Psoas muscle (tissue), 8 donors: ENCODE results near the gene MTREX. TPM values are rescaled to one million over a fixed set of nuclear protein-coding genes. Genes with fewer than 3 reads are reported as not detected.
A peak's percentile ranks its signal among the peaks of the same experiment; 100 is the strongest.

Source experiments
- ATAC-seq, 4 donors: fragments of 200-7000 bp; cut with Tn5 transposase; one replicate each; pipeline ENCODE4 v1.9.1; 2020; ENCODE audit warnings: moderate library complexity in 3 of 4, mild to moderate bottlenecking in 2 of 4
- DNase-seq, 2 donors: peaks; one replicate each; pipeline ENCODE4 v3.0.0-alpha.2; 2020
- H3K27ac ChIP-seq: fragments of 200-600 bp; one replicate; pipeline ENCODE4 v1.8.0; 2022
- H3K27me3 ChIP-seq, 3 donors: fragments of 200-600 bp in 1 of 3; one replicate each; pipeline versions ENCODE4 v1.6.1 to v1.8.0; 2013 to 2022; ENCODE audit warnings: low read length in 2 of 3, mild to moderate bottlenecking in 2 of 3, moderate library complexity in 1 of 3; ENCODE audit not compliant: insufficient read depth in 3 of 3
- H3K36me3 ChIP-seq, 2 donors: fragments of 200-600 bp in 1 of 2; one replicate each; pipeline versions ENCODE4 v1.6.1 to v1.8.0; 2013 to 2022; ENCODE audit warnings: low read depth in 1 of 2, mild to moderate bottlenecking in 1 of 2, moderate library complexity in 1 of 2; ENCODE audit not compliant: insufficient read depth in 1 of 2
- H3K4me1 ChIP-seq: fragments of 200-600 bp; one replicate; pipeline ENCODE4 v1.8.0; 2022
- H3K4me3 ChIP-seq: fragments of 200-600 bp; one replicate; pipeline ENCODE4 v1.8.0; 2022; ENCODE audit warnings: mild to moderate bottlenecking
- H3K9me3 ChIP-seq: fragments of 200-600 bp; one replicate; pipeline ENCODE4 v1.8.0; 2022
- CTCF ChIP-seq: fragments of 200-600 bp; IDR thresholded peaks from one replicate; pipeline ENCODE4 v1.8.0; 2022; ENCODE audit warnings: antibody characterized with exemption
- WGBS, 3 donors: extraction: QIAGEN DNeasy Blood & Tissue Kit; methylation state at CpG; one replicate each; pipeline versions ENCODE4 v1.1.6 to v1.1.7; 2013; 5-methylcytosine and 5-hydroxymethylcytosine counted together
- intact Hi-C, 2 donors: fragments of 100-400 bp; cut with DNase I; formaldehyde crosslinking; loops; one replicate each; pipeline versions ENCODE4 v1.11.0 to v1.14.2; 2022
- polyA plus RNA-seq, 3 donors: library from polyadenylated mRNA; stranded (reverse); fragments of 200-250 nt; gene quantifications; one replicate each; pipeline ENCODE4 v1.2.3, GENCODE V29; 2013
- total RNA-seq, 4 donors: library from RNA; stranded (reverse); fragmentation: NEBNext Ultra II Directional in 2 of 4; extraction: Animal tissue kit (Norgen Biotek cat#: 25700) in 2 of 4; gene quantifications; one replicate each; pipeline versions ENCODE4 v1.2.1 to v1.2.4, GENCODE V29; 2021 to 2023
- donor health status: healthy with polysubstance abuse.
- donor health status: DM: no; HTN: no; CAD: no; lungs with moderate emphysema.
- donor health status: Bipolar disorder and iron deficiency.
- donor health status: healthy.
- donor health status: DM: yes; HTN: yes; CAD: no.
- donor health status: DM: no; HTN: no; CAD: no.
- donor health status: DM: no; HTN: no; CAD: no.
- donor health status: DM: yes; HTN: yes; CAD: no.

MTREX gene
- total and polyA plus RNA-seq, 7 donors: 26.7 to 79.4 (median 59.5) TPM

- ATAC-seq (no peak), DNase-seq (no peak)
- no peaks in the 10 kb centered on the region for H3K4me1 ChIP-seq
- WGBS, 3 donors: 75 to 77% (median 76%) methylated on average over 2 of the region's 2 CpGs
- no peak for TF ChIP-seq CTCF
- no peaks in the 10 kb centered on the region for H3K27me3 ChIP-seq
- peaks cover 0 to 29% of the 10 kb centered on the region in 2 donors for H3K36me3 ChIP-seq
- no peaks in the 10 kb centered on the region for H3K9me3 ChIP-seq
- H3K27ac ChIP-seq: no peak overlapping the region
- intact Hi-C loops: no loop called here
- no peak overlapping the region for H3K4me3 ChIP-seq
These were observed 30.4 kb downstream of the MTREX start for GRCh38 chr5:55338092-55338613.

- peaks cover 0 to 34% of the 10 kb centered on the region in 2 donors for H3K36me3 ChIP-seq
- no peaks in the 10 kb centered on the region for H3K9me3 ChIP-seq
- ATAC-seq (peak in 2 of 4 donors; percentile 70 to 84), DNase-seq (no peak)
- H3K27ac ChIP-seq: no peak overlapping the region
- no peak for TF ChIP-seq CTCF
- 75 to 91% (median 76%) methylated on average over 5 of the region's 5 CpGs for WGBS, 3 donors
- intact Hi-C loops: no loop called here
- no peaks in the 10 kb centered on the region for H3K4me1 ChIP-seq
- H3K27me3 ChIP-seq: no peaks in the 10 kb centered on the region
- H3K4me3 ChIP-seq: no peak overlapping the region
These were observed 31.0 kb downstream of the MTREX start for GRCh38 chr5:55338810-55339243.

GRCh38 chr5:55343107-55343506 is 35.3 kb downstream of the MTREX start:
- ATAC-seq: no peak
- intact Hi-C loops: loop anchor here (2.0 to 10.0 kb wide), 3 partner anchors 62 to 350 kb away; no protein-coding TSS in a partner anchor
- Histone ChIP-seq H3K4me3 (no peak overlapping the region), H3K27ac (no peak overlapping the region), H3K27me3 (no peaks in the 10 kb centered on the region), H3K4me1 (no peaks in the 10 kb centered on the region), H3K9me3 (no peaks in the 10 kb centered on the region), H3K36me3 (peaks cover 5 to 75% of the 10 kb centered on the region in 2 donors)
- 92 to 96% (median 94%) methylated on average over 4 of the region's 4 CpGs for WGBS, 3 donors
- no peak for TF ChIP-seq CTCF
- no peak for DNase-seq

GRCh38 chr5:55343609-55344008 is 35.8 kb downstream of the MTREX start:
- no peak for ATAC-seq
- WGBS, 3 donors: 76 to 90% (median 89%) methylated on average over 1 of the region's 1 CpG
- H3K36me3 ChIP-seq: peaks cover 7 to 80% of the 10 kb centered on the region in 2 donors
- no peak for TF ChIP-seq CTCF
- no peaks in the 10 kb centered on the region for H3K9me3 ChIP-seq
- H3K27me3 ChIP-seq: no peaks in the 10 kb centered on the region
- no peaks in the 10 kb centered on the region for H3K4me1 ChIP-seq
- intact Hi-C loops: loop anchor here (2.0 to 10.0 kb wide), 3 partner anchors 61 to 349 kb away; no protein-coding TSS in a partner anchor
- no peak for DNase-seq
- no peak overlapping the region for H3K27ac ChIP-seq
- no peak overlapping the region for H3K4me3 ChIP-seq
